SIG-M5 treated with dmso at 0.1 percent for 504 hours (cell line): ENCODE results near the gene FMNL3.

ENCODE experiments used
- DNase-seq: peaks from one replicate; lab custom pipeline; 2025; ENCODE audit not compliant: unreplicated experiment; lab: John Stamatoyannopoulos, UW

The FMNL3 gene

GRCh38 chr12:49652921-49653520 is 54.2 kb downstream of the FMNL3 start:
- DNase-seq, result no peak

GRCh38 chr12:49651855-49652254 is 55.4 kb downstream of the FMNL3 start:
- DNase-seq, result no peak

- no peak for DNase-seq
Observed at GRCh38 chr12:49649892-49650291, 57.3 kb downstream of the FMNL3 start.

GRCh38 chr12:49649445-49649844 is 57.8 kb downstream of the FMNL3 start:
- no peak for DNase-seq

- DNase-seq, result no peak
Observed at GRCh38 chr12:49648712-49649003, 58.5 kb downstream of the FMNL3 start.

- DNase-seq, result no peak
Observed at GRCh38 chr12:49647827-49648711, 59.1 kb downstream of the FMNL3 start.

- no peak for DNase-seq
Observed at GRCh38 chr12:49646871-49647654, 60.1 kb downstream of the FMNL3 start.

GRCh38 chr12:49646331-49646830 is 60.8 kb downstream of the FMNL3 start:
- DNase-seq, result no peak

GRCh38 chr12:49645146-49646039 is 61.8 kb downstream of the FMNL3 start:
- DNase-seq, result no peak

- peak; percentile 73 for DNase-seq
Observed at GRCh38 chr12:49644620-49644994, 62.6 kb downstream of the FMNL3 start.

GRCh38 chr12:49643961-49644619 is 63.1 kb downstream of the FMNL3 start:
- DNase-seq, result no peak

- DNase-seq, result no peak
Observed at GRCh38 chr12:49643135-49643534, 64.1 kb downstream of the FMNL3 start.

GRCh38 chr12:49642370-49642802 is 64.8 kb downstream of the FMNL3 start:
- DNase-seq, result peak; percentile 22

GRCh38 chr12:49641748-49642369 is 65.3 kb downstream of the FMNL3 start:
- DNase-seq, result no peak

- DNase-seq, result peak; percentile 79
Observed at GRCh38 chr12:49636979-49637755, 70.0 kb downstream of the FMNL3 start.

- DNase-seq, result no peak
Observed at GRCh38 chr12:49636574-49636973, 70.6 kb downstream of the FMNL3 start.

GRCh38 chr12:49635656-49636055 is 71.5 kb downstream of the FMNL3 start:
- no peak for DNase-seq

- no peak for DNase-seq
Observed at GRCh38 chr12:49635036-49635435, 72.2 kb downstream of the FMNL3 start.
